RWPE1 (cell line): ENCODE measurements around the gene AQP1.

ENCODE experiments used
- CTCF ChIA-PET: fragments of 350-600 bp; sonication (Branson Sonifier 250); formaldehyde crosslinking; extraction: SDS; loops from one replicate; lab custom pipeline; 2021; lab: Yijun Ruan, JAX
- POLR2A ChIA-PET: fragments of 400-600 bp; formaldehyde crosslinking; extraction: SDS; loops from one replicate; lab custom pipeline; 2020; ENCODE audit warnings: antibody characterized with exemption; ENCODE audit not compliant: low non-redundant PET; lab: Yijun Ruan, JAX
- DNase-seq: peaks from one replicate; pipeline ENCODE4 v3.0.0; 2012; ENCODE audit warnings: low spot score
- H3K27ac ChIP-seq: fragments of 450-650 bp; 2 replicates; pipeline ENCODE4 v1.5.1; 2017
- CTCF ChIP-seq: fragments of 450-650 bp; conservative IDR thresholded peaks from 2 replicates; pipeline ENCODE4 v1.5.1; 2017; ENCODE audit warnings: low read depth, mild to moderate bottlenecking

AQP1 gene

GRCh38 chr7:30911561-30911969 lies at the start of gene AQP1:
AQP1 (plus strand) TSS chr7:30911853; CDS start chr7:30911910, 57 bp downstream.
- TF ChIP-seq CTCF = no peak
- CTCF ChIA-PET = no interaction called here
- H3K27ac ChIP-seq = no peak within 1 kb of the TSS; the same call in 1 of the 2 replicates
- POLR2A ChIA-PET = no interaction called here
- no peak for DNase-seq

GRCh38 chr7:30862995-30863705 lies 48.5 kb upstream of the AQP1 start:
- ChIA-PET POLR2A (no interaction called here), CTCF (interaction anchor here (0.8 kb wide), 1 partner anchor 25 kb away, joined by 4 read pairs; no protein-coding TSS in a partner anchor)
- TF ChIP-seq CTCF = no peak
- no peak overlapping the region for H3K27ac ChIP-seq
- DNase-seq = no peak

GRCh38 chr7:30863706-30864035 lies 48.0 kb upstream of the AQP1 start:
- no peak overlapping the region for H3K27ac ChIP-seq
- POLR2A ChIA-PET = no interaction called here
- no peak for TF ChIP-seq CTCF

GRCh38 chr7:30864101-30864500 lies 47.6 kb upstream of the AQP1 start:
- ChIA-PET CTCF (interaction anchor here (0.5 to 0.8 kb wide), 2 partner anchors 24 to 109 kb away, joined by 4 to 5 read pairs; no protein-coding TSS in a partner anchor), POLR2A (no interaction called here)
- no peak for TF ChIP-seq CTCF
- H3K27ac ChIP-seq = no peak overlapping the region
- DNase-seq = no peak

More at GRCh38 chr7:30863706-30864035, 48.0 kb upstream of the AQP1 start:
- CTCF ChIA-PET = interaction anchor here (0.5 to 0.8 kb wide), 2 partner anchors 25 to 108 kb away, joined by 4 to 5 read pairs; no protein-coding TSS in a partner anchor
- no peak for DNase-seq

GRCh38 chr7:30865076-30865475 lies 46.6 kb upstream of the AQP1 start:
- TF ChIP-seq CTCF = no peak

GRCh38 chr7:30865821-30866220 lies 45.8 kb upstream of the AQP1 start:
- ChIA-PET CTCF (no interaction called here), POLR2A (no interaction called here)
- DNase-seq = no peak
- TF ChIP-seq CTCF = no peak
- no peak overlapping the region for H3K27ac ChIP-seq

More at GRCh38 chr7:30865076-30865475, 46.6 kb upstream of the AQP1 start:
- H3K27ac ChIP-seq = no peak overlapping the region
- POLR2A ChIA-PET = interaction anchor here (0.6 kb wide), 1 partner anchor 403 kb away, joined by 3 read pairs; no protein-coding TSS in a partner anchor
- CTCF ChIA-PET = no interaction called here
- no peak for DNase-seq
